Body of pancreas (tissue), 4 donors: ENCODE data around the gene DLST.

Source experiments
- POLR2A ChIP-seq, 3 donors: fragments of 450-650 bp; IDR thresholded peaks; one replicate each; pipeline ENCODE4 v1.6.1; 2016; ENCODE audit warnings: antibody characterized with exemption in 3 of 3, mild to moderate bottlenecking in 2 of 3
- TF ChIP-seq, protein P1 (sequence below), 7 experiments: fragments of 450-650 bp in 4 of 7; fragments of 200-600 bp in 3 of 7; sonication (generic) in 3 of 7; IDR thresholded peaks; one replicate each; pipeline ENCODE4 v1.5.1; 2016 to 2019; ENCODE audit warnings: antibody characterized with exemption in 7 of 7

GRCh38 chr14:74866708-74867389 lies 14.9 kb upstream of the DLST start:
- TF ChIP-seq, protein P1, sequence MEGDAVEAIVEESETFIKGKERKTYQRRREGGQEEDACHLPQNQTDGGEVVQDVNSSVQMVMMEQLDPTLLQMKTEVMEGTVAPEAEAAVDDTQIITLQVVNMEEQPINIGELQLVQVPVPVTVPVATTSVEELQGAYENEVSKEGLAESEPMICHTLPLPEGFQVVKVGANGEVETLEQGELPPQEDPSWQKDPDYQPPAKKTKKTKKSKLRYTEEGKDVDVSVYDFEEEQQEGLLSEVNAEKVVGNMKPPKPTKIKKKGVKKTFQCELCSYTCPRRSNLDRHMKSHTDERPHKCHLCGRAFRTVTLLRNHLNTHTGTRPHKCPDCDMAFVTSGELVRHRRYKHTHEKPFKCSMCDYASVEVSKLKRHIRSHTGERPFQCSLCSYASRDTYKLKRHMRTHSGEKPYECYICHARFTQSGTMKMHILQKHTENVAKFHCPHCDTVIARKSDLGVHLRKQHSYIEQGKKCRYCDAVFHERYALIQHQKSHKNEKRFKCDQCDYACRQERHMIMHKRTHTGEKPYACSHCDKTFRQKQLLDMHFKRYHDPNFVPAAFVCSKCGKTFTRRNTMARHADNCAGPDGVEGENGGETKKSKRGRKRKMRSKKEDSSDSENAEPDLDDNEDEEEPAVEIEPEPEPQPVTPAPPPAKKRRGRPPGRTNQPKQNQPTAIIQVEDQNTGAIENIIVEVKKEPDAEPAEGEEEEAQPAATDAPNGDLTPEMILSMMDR (IDR thresholded peaks at IDR 0.05): no peak
- no peak for TF ChIP-seq POLR2A (IDR thresholded peaks at IDR 0.05)
